Measurements from ENCODE around the gene TYK2.

TYK2 gene

DNA sequence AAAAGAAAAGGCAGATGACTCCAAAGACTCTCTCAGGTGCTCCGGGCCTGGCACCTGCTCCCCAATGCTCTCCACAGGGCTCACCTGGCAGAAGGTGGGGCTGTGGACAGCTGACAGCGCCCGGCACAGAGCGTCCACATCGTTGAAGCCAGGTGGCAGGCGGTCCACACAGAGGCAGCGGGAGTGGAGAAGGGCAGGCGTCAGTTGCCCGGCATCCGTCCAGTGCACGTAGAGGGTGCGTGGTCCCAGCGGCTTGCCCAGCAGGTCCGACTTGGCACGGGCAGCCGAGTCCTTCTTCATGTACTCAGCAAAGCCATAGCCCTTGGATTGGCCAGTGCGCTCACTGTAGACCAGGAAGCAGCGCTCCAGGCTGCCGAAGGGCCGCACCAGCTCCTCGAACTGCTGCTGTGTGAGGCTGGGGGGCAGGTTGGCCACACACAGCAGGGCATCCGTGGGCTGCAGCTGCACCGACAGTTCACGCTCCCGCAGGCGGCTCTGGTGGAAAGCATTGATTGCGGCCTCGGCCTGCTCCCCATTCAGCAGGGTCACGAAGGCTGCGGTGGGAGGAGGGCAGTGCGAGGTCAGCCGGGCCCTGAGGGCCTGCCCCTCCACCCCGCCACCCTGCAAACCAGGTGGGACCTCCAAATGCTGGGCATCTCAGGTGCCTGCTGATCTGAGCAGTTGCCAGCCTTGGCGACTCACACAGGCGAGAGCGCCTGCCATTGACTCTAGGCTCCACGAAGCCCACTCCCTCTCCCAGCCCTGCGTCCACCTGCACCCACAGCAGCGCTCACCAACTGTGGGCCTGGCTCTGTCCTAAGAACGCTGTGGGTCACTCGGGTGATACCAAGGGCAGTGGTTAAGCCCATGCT, 51.6 kb downstream of the TYK2 start:
- Histone ChIP-seq H3K9ac (ENCODE audit: low read length) (no peak overlapping the region), H3K27me3 (ENCODE audit: control insufficient read depth, insufficient read depth, low read length) (no peaks in the 10 kb centered on the region), H3K27ac (ENCODE audit: low read length) (no peak overlapping the region), H3K9me3 (ENCODE audit: control insufficient read depth, low read depth, low read length) (no peaks in the 10 kb centered on the region), H3K4me1 (ENCODE audit: control insufficient read depth, low read depth, low read length) (peaks cover 6% of the 10 kb centered on the region), H3K36me3 (ENCODE audit: control insufficient read depth, low read depth, low read length) (peaks cover 62% of the 10 kb centered on the region), H3K4me3 (ENCODE audit: low read length) (no peak overlapping the region)

DNA sequence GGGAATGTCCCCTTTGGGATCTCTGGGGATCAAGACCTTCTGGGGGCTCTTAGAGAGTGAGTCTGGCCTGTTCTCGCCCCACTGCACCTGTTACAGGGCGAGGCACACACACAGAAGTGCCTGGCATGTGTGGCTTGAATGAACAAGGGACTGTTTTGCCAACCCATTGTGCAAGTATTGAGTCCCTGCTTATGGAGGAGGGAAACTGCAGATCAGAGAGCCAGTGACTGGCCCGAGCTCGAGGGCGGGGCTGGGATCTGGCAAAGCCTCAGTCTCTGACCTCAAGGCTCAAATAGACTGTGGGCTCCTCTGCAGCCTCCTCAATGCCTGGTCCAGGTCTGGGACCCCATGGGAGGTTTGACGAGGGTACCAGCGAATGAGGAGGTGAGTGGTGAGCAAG, 52.6 kb downstream of the TYK2 start:
- peaks cover 65% of the 10 kb centered on the region for H3K36me3 ChIP-seq (ENCODE audit: control insufficient read depth, low read depth, low read length)
- no peaks in the 10 kb centered on the region for H3K9me3 ChIP-seq (ENCODE audit: control insufficient read depth, low read depth, low read length)
- peaks cover 6% of the 10 kb centered on the region for H3K4me1 ChIP-seq (ENCODE audit: control insufficient read depth, low read depth, low read length)
- no peak overlapping the region for H3K4me3 ChIP-seq (ENCODE audit: low read length)
- H3K27me3 ChIP-seq (ENCODE audit: control insufficient read depth, insufficient read depth, low read length): no peaks in the 10 kb centered on the region
- H3K9ac ChIP-seq (ENCODE audit: low read length): no peak overlapping the region
- no peak overlapping the region for H3K27ac ChIP-seq (ENCODE audit: low read length)

DNA sequence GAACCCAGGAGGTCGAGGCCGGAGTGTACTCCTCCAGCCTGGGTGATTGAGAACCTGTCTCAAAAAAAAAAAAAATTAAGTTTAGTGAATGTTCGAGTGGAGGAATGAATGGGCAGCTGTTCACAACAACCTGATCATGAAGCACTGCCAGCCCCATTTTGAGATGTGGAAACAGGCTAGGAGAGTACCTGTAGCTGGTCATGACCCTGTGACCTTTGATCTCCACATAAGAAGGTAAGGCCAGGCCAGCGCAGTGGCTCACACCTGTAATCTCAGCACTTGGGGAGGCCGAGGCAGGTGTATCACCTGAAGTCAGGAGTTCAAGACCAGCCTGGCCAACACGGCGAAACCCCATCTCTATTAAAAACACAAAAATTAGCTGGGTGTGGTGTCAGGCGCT, 54.6 kb downstream of the TYK2 start:
- no peaks in the 10 kb centered on the region for H3K9me3 ChIP-seq (ENCODE audit: control insufficient read depth, low read depth, low read length)
- H3K27me3 ChIP-seq (ENCODE audit: control insufficient read depth, insufficient read depth, low read length): no peaks in the 10 kb centered on the region
- H3K4me3 ChIP-seq (ENCODE audit: low read length): no peak overlapping the region
- peaks cover 83% of the 10 kb centered on the region for H3K36me3 ChIP-seq (ENCODE audit: control insufficient read depth, low read depth, low read length)
- no peak overlapping the region for H3K9ac ChIP-seq (ENCODE audit: low read length)
- H3K4me1 ChIP-seq (ENCODE audit: control insufficient read depth, low read depth, low read length): no peaks in the 10 kb centered on the region
- no peak overlapping the region for H3K27ac ChIP-seq (ENCODE audit: low read length)

DNA sequence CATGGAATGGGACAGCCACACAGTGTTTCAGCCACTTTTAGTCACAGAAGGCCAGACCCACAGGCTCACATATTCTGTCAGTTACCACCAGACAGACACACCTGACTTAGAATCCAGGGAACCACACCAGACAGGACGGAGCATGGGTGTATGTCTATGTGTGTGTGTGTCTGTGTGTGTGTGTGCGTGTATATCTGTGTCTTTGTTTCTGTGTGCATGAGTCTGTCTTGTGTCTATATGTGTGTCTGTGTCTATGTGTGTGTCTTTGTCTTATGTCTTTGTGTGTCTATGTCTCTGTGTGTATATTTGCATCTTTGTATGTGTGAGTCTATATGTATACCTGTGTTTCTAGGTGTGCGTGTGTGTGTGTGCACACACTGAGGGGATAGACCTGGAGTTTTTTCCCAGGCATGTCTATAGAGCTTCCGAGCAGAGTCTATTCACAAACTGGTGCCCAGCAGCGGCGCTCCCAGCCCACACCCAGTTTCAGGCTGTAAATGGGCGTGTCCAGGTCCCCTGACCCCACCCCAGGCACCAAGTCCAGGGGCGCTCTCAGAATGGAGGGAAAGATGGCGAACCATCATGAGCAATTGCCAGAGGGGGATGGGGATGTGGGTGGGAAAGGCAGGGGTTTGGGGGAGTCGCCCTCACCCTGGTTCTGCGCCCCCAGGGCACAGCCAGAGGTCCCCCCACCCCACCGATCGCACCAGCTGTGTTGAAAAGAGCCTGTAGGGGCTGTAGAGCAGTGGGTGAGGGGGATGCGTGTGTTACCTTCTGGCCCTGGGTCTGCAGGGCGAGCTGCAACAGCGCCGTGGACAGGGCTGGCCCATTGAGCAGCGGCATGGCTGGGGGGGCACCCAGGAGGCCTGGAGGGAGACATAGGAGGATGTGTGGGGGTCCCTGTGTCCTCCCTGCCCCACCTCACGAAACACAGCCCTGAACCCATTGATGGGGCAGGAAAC, 58.2 kb downstream of the TYK2 start:
- Histone ChIP-seq H3K4me3 (ENCODE audit: low read length) (no peak overlapping the region), H3K9me3 (ENCODE audit: control insufficient read depth, low read depth, low read length) (no peaks in the 10 kb centered on the region), H3K27ac (ENCODE audit: low read length) (no peak overlapping the region), H3K27me3 (ENCODE audit: control insufficient read depth, insufficient read depth, low read length) (no peaks in the 10 kb centered on the region), H3K9ac (ENCODE audit: low read length) (no peak overlapping the region), H3K36me3 (ENCODE audit: control insufficient read depth, low read depth, low read length) (peaks cover 68% of the 10 kb centered on the region), H3K4me1 (ENCODE audit: control insufficient read depth, low read depth, low read length) (no peaks in the 10 kb centered on the region)

DNA sequence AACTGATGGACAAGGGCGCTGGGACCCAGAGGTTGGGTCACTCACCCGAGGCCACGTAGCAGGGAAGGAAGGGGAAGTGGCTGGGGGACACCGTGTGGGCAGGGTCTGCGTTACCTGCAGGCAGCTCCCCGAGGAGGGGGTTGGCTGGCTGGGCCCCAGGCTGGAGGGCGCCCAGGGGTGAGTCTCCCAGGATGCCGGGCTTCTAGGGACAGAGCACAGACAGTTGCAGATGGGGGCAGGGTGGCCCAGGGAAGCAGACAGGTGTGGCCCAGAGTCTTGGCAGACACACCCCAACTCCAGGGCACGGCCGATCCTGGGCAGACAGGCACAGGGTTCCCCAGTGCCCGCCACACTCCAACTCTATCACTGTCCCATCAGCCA, 59.0 kb downstream of the TYK2 start:
- Histone ChIP-seq H3K27me3 (ENCODE audit: control insufficient read depth, insufficient read depth, low read length) (no peaks in the 10 kb centered on the region), H3K4me3 (ENCODE audit: low read length) (no peak overlapping the region), H3K27ac (ENCODE audit: low read length) (no peak overlapping the region), H3K9ac (ENCODE audit: low read length) (no peak overlapping the region), H3K9me3 (ENCODE audit: control insufficient read depth, low read depth, low read length) (no peaks in the 10 kb centered on the region), H3K36me3 (ENCODE audit: control insufficient read depth, low read depth, low read length) (peaks cover 63% of the 10 kb centered on the region), H3K4me1 (ENCODE audit: control insufficient read depth, low read depth, low read length) (no peaks in the 10 kb centered on the region)

DNA sequence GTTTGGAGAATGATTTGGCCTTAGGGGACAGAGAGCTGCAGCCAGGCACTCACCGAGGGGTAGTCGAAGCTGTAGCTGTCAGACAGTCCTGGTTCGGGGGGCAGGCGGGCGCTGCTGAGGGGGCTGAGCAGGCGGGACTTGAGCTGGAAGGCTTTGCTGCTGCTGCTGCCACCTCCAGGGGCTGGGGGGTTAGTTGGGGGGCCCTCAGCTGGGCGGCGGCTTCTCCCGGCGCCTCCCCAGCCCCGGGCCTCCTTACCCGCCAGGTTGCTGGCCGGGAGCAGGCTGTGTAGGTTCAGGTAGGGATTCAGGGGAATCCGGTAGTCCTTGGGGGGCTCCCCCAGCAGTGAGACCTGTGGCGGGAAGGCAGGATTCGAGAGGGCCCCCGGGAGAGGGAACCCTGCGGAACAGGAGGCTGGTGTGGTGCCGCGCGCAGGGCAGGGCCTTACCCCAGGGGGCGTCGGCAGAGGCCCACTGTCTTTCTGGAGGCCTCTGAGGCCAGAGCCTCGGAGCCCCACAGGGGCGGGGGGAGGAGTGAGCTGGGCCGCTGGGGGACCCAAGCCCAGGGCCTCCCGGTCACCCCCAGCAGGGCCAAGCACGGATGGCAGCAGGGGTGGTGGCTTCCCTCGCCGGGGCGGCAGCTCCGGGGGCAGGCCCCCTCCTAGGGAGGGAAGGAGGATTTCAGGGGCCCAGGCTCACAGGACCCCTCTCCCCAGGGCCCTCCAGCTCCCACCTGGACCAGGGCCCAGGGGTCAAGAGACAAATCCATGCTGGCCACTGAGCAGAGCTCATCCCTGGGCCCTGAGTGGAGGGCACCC, 59.6 kb downstream of the TYK2 start:
- Histone ChIP-seq H3K9me3 (ENCODE audit: control insufficient read depth, low read depth, low read length) (no peaks in the 10 kb centered on the region), H3K36me3 (ENCODE audit: control insufficient read depth, low read depth, low read length) (peaks cover 59% of the 10 kb centered on the region), H3K4me1 (ENCODE audit: control insufficient read depth, low read depth, low read length) (peaks cover 3% of the 10 kb centered on the region), H3K27me3 (ENCODE audit: control insufficient read depth, insufficient read depth, low read length) (no peaks in the 10 kb centered on the region), H3K9ac (ENCODE audit: low read length) (no peak overlapping the region), H3K4me3 (ENCODE audit: low read length) (no peak overlapping the region), H3K27ac (ENCODE audit: low read length) (no peak overlapping the region)

DNA sequence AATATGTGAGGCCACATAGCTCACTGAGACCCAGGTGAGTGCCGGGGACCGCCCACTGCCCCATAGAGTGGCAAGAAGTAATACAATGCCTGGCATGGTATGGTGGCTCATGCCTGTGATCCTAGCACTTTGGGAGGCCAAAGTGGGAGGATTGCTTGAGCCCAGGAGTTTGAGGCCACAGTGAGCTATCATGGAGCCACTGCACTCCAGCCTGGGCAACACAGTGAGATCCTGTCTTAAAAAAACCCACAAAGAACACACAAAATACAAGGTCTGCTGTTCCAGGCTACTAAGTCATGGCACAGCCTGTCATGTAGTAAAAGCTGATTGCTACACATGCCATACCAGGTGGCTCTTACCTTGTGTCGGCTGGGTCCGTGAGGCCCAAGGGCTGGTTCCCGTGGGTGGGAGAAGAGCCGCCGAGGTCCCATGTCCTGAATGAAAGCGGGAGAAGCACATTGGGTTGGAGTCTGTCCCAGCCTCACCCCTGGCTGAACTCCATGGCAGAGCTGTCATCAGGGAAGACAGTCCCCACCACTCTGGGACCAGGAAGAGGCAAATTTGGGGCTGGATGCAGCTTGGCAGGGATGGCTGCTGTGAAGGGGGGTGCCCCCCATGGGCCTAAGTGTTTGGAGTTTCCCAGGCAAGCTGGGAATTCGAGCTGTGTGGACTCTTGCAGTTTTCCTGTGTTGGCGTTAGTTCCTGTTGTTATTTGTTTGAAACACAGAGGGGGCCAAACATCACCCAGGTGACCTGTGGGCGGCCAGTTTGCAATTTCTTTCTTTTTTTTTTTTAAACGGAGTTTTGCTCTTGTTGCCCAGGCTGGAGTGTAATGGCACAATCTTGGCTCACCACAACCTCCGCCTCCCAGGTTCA, 61.3 kb downstream of the TYK2 start:
- no peaks in the 10 kb centered on the region for H3K27me3 ChIP-seq (ENCODE audit: control insufficient read depth, insufficient read depth, low read length)
- peaks cover 42% of the 10 kb centered on the region for H3K36me3 ChIP-seq (ENCODE audit: control insufficient read depth, low read depth, low read length)
- no peak overlapping the region for H3K9ac ChIP-seq (ENCODE audit: low read length)
- peaks cover 3% of the 10 kb centered on the region for H3K4me1 ChIP-seq (ENCODE audit: control insufficient read depth, low read depth, low read length)
- no peaks in the 10 kb centered on the region for H3K9me3 ChIP-seq (ENCODE audit: control insufficient read depth, low read depth, low read length)
- no peak overlapping the region for H3K4me3 ChIP-seq (ENCODE audit: low read length)
- H3K27ac ChIP-seq (ENCODE audit: low read length): no peak overlapping the region

DNA sequence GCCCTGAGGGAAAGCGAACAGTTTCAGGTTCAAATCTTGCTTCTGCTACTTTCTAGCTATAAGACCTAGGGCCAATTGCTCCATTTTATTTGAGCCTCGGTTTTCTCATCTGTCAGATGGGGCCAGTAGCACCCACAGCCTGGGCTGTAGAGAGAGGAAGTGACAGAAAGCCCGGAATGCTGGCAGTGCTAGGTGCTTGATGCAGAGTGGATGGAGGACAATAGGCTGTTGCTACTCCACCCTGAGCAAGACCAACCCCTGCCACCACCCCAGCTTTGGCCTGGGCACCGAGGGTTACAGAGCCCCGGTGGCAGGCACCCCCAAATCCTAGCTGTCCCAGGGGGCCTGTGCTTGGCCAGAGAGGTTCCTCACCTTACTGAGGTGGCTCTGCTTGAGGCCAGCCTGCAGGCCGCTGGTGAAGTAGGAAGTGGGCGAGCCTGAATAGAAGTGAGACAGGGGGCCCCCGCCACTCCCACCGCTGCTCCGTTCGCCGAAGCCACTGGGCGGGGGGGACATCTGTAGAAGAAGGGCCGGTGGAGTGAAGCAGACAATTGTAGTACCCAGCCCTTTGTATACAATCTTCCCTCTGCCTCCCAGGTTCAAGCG, 62.4 kb downstream of the TYK2 start:
- Histone ChIP-seq H3K4me3 (ENCODE audit: low read length) (no peak overlapping the region), H3K36me3 (ENCODE audit: control insufficient read depth, low read depth, low read length) (peaks cover 36% of the 10 kb centered on the region), H3K9me3 (ENCODE audit: control insufficient read depth, low read depth, low read length) (no peaks in the 10 kb centered on the region), H3K27me3 (ENCODE audit: control insufficient read depth, insufficient read depth, low read length) (no peaks in the 10 kb centered on the region), H3K4me1 (ENCODE audit: control insufficient read depth, low read depth, low read length) (peaks cover 3% of the 10 kb centered on the region), H3K27ac (ENCODE audit: low read length) (no peak overlapping the region), H3K9ac (ENCODE audit: low read length) (no peak overlapping the region)

DNA sequence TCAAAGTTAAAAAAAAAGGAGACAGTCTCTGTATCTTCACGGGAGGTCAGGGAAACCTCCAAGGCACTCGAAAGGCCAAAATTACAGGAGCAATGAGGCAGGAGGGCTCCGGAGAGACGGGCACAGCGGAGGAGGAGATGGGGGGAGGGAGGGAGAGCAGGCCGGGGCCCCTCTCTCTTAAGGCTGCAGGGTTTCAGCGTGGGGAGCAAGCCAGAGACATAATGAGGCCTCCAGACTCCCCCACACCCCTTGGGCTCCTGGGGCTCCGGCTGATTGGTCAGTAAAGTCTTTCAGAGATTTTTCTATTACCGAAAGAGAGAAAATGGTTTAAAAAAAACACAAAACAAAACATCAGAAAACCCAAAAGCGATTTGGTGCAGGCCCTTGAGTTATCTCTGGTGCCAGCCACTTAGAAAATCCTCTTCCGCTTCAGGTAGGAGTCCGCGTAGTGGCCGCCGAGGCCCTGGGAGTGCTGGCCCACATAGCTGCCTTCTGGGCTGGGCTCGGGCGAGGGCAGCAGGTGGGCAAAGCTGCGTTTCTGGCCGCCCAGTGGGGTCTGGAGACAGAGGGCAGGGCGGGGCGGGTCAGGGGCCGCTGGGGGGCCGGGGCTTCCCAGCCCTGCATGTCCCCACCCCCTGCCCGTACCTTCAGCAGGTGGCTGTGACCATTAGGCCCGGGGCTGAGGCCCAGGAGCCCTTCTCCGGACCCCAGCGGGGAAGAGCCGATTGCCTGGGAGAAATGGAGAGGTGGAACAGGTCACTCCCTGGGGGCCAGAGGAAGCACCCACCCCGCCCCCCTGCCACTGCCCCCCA, 63.1 kb downstream of the TYK2 start:
- peaks cover 3% of the 10 kb centered on the region for H3K4me1 ChIP-seq (ENCODE audit: control insufficient read depth, low read depth, low read length)
- H3K27ac ChIP-seq (ENCODE audit: low read length): no peak overlapping the region
- peaks cover 31% of the 10 kb centered on the region for H3K36me3 ChIP-seq (ENCODE audit: control insufficient read depth, low read depth, low read length)
- no peak overlapping the region for H3K9ac ChIP-seq (ENCODE audit: low read length)
- no peaks in the 10 kb centered on the region for H3K9me3 ChIP-seq (ENCODE audit: control insufficient read depth, low read depth, low read length)
- no peaks in the 10 kb centered on the region for H3K27me3 ChIP-seq (ENCODE audit: control insufficient read depth, insufficient read depth, low read length)
- H3K4me3 ChIP-seq (ENCODE audit: low read length): no peak overlapping the region
